ENCODE measurements around the gene PDZD8.

GRCh38 chr10:117240621-117241529 is 134.4 kb downstream of the PDZD8 start, which contains the start of gene SLC18A2:
- TF ChIP-seq KDM5A (IDR thresholded peaks at IDR 0.05) (no peak), BCL3 (IDR thresholded peaks at IDR 0.05) (no peak), HOXB13 (CRISPR knock-in tag; IDR thresholded peaks at IDR 0.05; ENCODE audit: low read depth) (no peak), CTCF (IDR thresholded peaks at IDR 0.05) (no peak), POLR2A (IDR thresholded peaks at IDR 0.05; ENCODE audit: low read length) (no peak), CBX8 (IDR thresholded peaks at IDR 0.05) (no peak), SMC3 (IDR thresholded peaks at IDR 0.05) (no peak), RAD21 (conservative IDR thresholded peaks at IDR 0.05 in 1 of 2, IDR thresholded peaks at IDR 0.05 in 1 of 2) (no peak), MYC (IDR thresholded peaks at IDR 0.05; ENCODE audit: borderline replicate concordance, low read length) (no peak), ZNF302 (CRISPR knock-in tag; IDR thresholded peaks at IDR 0.05) (no peak), EP300 (IDR thresholded peaks at IDR 0.05) (no peak), REST (IDR thresholded peaks at IDR 0.05) (no peak), MAFK (IDR thresholded peaks at IDR 0.05; ENCODE audit: partially characterized antibody) (no peak)

Data from A549 (cell line).